GM21381 (cell line): ENCODE results near the gene TUBA4B.

Experiments
- ATAC-seq: cut with Tn5 transposase; IDR thresholded peaks from one replicate; pipeline ENCODE4 v1.9.1; 2021; ENCODE audit warnings: mild to moderate bottlenecking, moderate library complexity; ENCODE audit not compliant: unreplicated experiment

Gene TUBA4B

DNA sequence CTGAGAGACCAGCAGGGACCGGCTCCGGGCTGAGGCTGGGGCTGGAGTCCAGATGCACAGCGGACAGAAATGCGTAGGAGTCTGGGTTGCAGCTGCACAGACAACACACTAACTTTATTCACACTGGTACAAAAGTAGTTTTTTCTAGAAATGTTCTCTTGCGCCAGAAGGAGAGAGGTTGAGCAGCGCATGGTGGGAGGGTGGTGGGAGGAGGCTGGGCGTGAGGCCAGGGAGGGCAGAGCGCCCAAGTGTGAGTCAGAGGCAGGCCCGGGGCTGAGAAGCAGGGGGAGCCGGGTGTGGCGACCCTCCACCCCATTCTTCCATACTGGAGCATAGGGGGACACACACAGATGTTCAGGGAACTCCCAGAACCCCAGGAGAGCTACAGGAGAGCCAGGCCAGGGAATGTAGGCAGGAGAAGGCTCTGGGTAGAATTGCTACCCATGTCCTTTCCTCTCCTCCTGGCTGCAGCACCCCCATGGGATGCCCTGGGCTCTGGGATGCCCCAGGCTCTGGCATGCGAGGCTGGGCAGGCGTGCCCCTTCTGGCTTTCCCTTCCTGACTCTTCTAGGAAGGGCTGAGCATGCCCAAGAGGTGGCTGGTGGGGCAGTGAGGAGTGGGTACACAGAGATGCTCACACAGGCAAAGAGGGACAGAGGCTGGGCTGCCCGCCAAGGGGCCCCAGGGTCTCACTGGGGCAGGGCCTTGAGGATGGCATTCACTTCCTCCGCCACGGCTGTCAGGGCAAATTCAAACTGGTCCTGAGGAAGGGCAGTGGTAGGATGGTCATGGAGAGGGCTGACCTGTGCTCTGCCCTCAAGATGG is 36.7 kb downstream of the TUBA4B start:
- ATAC-seq = no peak

DNA sequence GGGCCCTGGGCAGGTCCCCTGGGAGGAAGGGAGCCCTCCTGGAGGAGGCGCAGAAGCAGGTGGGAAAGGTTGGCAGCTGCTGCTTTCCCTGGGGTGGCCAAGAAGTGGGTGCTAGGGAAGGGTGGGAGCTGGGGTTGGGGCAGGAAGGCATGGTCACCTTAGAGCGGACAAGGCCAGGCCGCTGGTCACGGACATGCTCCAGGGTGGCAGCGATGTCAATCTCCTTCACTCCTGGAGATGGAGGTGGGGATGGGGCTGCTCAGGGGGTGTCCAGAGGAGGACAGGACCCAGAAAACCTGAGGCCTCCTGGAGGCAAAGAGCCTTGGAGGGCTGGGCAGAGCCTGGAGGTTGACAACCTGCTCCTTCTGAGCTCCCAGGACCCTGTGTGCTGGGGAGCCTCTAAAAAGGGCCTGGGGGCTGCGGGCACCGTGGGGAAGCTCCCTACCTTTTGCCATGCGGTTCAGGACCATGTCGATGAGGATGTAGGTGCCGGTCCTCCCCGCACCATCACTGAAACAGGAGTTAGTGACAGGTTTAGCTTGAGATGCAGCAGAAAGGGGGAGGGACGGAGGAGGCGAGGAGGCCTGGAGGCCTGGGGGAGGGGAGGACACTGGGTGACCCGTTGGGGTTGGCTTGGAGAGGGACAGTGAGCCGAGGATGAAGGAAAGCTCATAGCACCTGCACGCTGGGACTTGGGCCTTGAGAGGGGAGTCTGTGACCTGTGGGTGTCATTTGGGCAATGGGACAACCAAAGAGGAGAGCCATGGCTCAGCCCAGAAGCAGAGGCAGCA is 37.5 kb downstream of the TUBA4B start:
- no peak for ATAC-seq

DNA sequence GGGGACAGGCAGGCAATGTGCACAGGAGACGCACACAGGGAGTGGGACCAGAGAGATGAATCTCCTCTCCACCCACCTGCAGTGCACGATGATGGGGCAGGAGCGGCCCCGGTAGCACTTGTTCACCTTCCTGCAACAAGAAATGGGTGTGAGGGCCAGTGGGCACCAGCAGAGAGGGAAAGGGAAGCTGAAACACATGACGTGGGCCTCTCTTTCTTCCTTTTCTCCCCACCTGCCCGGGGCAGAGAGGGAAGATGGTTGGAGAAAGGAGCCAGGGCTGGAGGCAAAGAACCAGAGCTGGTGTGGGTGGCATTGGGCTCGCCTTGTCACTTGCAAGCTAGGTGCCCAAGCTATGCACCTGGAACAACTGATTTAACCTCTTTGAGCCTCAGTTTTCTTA is 38.4 kb downstream of the TUBA4B start:
- no peak for ATAC-seq

DNA sequence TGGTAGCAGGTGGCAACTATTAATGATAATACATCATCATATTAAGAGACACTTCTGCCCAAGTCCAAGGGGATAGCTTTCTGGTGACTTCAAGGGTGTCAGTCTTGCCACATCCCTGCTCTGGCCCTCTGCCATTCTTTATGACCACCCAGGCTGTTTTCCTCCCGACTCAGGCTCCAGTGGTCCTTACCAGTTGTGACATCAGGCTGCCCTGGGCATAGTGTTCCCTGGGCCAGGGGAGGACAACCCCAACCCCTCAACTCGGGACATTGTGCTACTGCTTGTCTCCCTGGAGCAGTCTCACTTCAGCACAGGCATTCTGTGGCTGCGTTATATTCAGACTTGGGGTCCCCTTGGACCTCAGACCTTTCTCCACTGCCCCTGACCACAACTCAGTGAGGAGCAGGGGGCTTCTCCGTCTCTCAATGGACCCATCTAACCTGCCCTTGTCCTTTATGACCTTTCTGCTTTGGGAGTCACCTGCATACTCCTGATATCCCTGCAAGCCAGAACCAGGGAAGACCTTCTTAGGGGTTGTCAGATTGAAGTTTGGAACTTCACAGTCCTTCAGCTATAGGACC is 39.0 kb downstream of the TUBA4B start:
- no peak for ATAC-seq

DNA sequence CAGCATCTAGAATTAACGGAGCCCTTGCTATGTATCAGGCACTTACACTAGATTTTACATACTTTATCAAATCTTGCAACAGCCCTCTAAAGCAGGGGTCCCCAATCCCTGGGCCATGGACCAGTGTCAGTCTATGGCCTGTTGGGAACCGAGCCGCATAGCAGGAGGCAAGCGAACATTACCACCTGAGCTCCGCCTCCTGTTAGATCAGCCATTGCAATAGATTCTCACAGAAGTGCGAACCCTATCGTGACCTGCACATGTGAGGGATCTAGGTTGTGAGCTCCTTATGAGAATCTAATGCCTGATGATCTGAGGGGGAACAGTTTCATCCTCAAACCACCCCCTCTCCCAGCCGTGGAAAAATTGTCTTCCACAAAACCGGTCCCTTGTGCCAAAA is 39.6 kb downstream of the TUBA4B start:
- ATAC-seq = no peak

DNA sequence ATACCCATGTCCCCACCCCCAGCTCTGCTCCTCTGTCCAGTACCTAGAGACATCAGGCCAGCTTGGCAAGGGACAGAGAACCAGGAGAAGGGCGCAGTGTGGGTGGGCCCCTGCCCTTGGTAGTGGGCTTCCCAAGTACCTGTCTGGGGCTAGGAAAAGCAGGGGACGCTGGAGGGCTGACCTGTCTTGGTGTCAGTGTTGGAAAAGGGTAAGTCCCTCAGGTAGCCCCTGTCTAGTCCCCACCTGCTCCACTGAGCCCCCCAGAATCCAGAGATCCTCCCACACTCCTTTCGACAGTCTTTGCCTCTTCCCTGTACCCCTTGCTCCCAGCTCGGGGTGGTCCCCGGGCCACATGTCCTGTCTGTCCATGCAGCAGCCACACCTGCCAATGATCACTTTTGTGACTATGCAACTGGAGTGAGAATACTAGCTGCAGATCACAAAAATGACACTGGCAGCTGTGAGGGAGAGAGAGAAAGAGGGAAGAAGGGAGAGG is 40.7 kb downstream of the TUBA4B start:
- ATAC-seq = no peak

DNA sequence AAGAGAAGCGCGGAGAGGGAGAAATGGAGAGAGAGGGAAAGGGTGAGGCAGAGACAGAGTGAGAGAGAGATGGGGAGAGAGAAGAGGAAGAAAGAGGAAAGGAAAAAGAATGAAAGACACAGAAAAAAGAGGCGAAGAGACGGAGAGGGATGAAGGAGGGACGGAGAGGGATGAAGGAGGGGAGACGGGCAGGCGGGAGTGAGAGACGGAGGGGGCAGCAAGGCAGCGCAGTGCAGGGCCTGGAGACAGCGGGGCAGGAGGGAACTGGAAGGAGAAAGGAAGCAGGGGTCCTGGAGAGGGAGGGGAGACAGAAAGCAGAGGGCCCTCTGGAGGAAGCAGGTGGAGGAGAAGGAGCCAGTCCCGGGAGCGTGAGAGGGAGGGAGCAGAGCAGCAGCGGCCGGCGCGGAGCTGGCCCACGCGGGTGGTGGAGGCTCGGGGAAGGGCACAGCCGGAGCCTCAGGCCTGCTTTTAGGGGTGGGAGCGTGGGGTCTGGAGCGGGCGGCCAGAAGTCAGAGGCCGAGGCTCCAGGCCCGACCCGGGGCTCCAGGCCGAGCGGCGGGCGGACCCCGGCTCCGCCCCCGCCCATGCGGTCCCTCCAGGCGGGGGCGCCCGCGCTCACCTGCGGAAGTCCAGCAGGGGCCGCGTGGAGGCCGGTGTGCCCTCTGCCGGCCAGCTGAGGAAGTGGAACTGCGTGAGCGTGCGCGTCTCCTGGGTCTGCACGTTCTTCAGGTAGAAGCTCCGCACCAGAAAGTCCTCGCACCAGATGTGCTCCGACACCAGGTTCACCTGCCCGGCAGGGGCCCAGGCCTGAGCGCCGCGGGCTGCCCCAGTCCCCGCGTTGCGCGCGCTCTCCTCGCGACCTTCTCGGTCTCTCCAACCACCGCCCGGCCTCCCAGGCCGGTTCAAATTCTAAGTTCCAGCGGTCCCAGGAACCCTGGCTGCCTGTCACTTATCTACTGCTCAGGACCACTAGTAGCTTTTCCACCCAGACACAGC is 41.6 kb downstream of the TUBA4B start:
- ATAC-seq = peak; percentile 91

DNA sequence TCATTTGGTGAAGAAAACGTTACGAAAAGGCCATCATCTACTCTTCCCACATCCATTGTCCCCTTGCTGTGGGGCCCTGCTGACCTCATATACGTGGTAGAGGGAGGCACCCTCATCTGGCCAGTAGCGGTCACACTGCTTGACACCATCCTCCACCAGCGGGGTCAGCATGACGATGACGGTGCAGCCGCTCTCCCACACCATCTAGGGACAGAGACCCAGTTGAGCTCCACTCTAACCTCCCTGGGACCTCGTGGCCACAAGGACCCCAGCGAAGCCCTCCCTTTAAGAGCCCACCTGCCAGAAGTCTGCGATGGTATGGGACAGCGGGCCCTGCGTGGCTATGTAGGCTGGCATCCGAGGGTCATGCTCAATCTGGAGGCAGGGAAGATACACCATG is 43.1 kb downstream of the TUBA4B start:
- no peak for ATAC-seq

DNA sequence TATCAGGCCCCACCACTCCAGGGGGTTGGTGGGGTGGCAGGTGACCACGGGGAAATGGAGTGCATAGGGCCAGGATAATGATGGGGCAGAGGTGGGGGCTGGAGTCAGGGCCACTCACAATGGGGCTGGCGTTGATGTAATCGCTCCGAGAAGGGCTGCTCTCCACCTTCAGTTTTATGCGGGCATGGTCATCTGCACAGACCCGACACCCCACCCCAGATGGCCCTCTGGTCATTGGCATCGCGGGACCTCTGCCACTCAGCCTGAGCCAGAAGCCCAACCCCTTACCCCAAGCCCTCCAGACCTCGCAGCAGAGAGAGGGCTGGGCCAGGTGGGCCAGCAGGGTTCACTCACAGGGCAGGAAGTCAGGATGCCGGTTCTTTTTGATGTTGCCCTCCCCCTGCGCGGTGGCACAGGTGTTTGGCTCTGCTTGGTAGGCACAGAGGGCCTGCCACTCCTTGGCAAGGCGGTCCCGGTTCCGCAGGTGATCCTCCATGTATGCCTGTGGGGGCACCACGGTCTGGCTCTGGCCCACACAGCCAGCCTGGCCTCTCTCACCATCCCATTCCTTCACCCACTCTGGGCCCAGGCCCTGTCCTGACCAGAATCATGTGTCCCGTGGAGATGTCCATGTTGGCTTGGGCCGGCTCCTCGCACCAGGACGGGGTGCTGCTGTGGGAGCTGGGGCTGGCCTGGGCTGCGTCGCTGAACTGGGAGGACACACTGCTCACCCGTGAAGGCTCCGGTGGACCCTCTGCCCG is 43.8 kb downstream of the TUBA4B start:
- ATAC-seq = no peak

DNA sequence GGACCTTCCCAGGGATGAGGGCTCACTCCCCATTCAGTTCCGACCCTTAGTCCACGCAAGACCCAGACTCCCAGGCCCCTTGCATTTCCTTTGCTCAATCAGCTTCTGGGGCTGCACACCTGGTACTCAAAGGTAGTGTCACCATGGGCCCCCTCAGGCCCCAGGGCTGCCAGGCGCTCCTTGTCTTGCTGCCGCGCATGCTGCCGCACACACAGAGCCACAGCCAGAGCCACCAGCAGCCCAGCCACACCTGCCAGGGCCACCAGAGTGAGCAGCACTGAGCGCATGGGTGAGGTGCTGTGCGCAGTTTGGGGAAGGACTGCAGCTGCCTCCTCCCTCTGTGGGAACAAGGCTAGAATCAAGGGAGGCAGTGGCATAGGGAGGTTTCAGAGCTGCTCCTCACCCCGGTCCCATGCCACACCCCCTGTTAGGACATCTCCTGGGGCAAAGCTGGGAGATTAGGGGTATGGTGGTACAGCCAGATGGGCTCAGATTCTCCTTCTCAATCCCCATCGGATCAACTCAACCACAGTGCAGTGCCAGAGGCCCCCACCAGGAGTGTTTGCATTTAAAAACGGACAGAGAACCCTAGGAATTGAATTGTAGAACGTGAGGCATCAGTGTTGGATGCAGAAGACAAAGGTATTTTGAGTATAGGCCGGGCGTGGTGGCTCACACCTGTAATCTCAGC is 44.9 kb downstream of the TUBA4B start:
- no peak for ATAC-seq

DNA sequence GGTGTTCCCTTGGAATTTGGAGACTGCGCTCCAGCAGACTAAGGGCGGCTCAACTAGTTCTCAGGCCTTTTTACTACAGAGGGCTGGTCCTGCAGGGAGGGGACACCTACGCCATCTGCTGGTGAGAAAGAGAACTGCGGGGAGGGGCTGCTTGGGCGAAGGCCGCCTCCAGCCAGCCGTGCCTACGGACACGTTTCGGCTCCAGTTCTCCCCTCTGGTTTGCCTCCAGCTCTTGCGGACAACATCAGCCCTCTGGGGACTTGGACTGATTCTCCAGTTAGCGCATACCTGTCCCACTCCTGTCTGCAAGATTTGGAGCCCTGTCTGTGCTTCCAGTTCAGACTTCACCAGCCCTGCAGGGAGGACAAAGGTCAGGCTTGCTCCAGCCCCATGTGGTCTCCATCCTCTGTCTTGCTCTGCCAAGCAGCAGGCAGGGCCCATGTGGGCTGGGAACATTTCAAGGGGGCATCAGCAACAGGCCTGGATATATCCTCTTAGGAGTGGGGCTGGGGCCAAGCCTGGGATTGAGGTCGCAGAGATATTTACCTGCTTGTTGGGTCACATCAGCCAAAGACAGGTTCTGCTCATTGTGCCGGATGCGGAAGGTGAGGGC is 45.8 kb downstream of the TUBA4B start:
- ATAC-seq = peak; percentile 43

DNA sequence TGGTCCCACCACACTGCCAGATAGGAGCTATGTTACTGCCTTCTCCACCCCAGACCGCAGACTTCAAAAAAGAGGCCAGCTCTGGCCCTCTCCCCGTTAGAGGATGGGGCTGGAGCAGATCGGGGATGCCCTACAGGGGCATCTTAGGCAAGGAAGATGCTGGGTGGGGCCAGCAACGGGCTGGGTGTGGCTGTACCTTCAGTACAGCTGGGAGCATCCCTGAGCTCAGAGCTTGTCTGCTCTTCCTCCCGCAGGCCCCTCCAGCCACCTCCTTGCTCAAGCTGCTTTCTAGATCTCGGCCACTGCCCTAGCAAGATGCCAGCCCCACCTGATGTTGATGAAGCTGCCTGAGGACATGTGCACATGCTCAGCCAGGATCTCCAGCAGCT is 46.3 kb downstream of the TUBA4B start:
- no peak for ATAC-seq

DNA sequence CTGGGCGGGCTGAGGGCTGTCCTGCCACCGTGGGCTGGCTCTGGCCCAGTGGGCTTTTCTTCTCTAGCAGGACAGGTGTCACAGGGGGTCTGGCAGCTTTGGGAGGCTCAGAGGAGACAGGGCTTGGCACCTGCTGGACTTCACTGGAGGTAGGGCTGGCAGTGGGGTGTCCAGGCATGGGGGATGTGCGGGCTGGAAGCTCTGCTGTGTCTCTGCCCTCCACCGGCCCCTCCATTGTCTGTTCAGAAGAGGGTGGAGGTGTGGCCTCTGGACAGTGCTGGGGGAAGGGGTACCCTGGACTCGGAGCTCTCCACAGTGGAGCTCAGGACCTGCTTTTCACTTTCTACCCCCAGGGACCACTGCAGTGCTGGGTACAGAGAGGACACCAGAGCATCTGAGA is 47.0 kb downstream of the TUBA4B start:
- no peak for ATAC-seq

DNA sequence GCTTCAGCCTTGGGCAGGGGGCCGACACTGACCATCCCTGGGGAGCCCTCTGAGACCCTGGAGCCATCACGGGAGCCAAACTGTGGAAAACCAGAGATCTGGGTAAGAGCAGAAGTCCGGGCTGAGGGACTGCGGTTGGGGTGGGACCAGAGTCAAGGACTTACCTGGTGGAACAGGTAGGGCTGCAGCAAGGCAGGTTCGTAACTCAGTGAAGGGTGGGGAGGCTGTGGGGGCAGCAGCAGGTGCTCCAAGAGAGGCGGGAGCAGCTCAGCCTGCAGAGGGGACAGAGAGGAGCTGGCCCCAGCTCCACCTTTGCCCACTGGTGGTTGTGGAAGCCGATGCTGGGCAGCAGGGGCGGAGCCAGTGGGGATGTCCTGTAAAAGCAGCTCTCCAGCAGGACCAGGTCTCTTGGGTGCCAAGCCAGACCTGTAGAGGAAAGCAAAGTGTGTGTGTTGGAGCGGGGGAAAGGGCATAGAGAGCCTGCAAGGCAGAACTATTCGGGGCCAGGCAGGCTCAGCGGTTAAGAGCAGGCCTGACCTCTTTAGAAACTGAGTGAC is 49.4 kb downstream of the TUBA4B start:
- no peak for ATAC-seq

DNA sequence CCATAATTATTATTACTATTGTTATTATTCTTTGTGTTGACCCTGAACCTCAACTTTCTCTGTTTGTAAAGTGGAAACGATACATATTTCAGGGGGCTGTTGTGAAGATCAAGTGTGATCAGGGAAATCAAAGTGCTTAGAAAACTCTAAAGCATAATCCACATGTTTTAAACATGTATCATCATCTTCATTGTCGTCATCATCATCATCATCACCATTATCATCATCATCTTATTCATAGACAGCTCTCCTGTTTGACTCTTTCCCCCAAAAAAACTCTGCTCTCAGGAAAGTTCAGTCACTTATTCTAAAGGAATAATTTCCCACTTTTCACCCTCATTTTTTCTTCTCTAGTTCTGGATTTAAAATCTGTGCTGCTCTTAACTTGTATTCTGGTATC is 51.2 kb downstream of the TUBA4B start:
- ATAC-seq = no peak

DNA sequence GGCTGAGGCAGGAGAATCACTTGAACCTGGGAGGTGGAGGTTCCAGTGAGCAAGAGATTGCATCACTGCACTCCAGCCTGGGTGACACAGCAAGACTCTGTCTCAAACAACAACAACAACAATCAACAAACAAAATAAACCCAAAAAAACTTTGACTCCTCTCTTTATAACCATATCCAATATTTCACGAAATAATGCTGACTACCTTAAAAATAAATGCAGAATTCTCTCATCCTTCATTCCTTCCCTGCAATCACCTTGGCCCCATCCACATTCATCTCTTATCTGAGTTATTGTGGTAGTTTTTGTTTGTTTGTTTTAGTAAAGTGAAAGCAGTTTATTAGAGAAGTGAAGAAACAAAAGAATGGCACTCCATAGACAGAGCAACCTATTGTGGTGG is 53.0 kb downstream of the TUBA4B start:
- no peak for ATAC-seq

DNA sequence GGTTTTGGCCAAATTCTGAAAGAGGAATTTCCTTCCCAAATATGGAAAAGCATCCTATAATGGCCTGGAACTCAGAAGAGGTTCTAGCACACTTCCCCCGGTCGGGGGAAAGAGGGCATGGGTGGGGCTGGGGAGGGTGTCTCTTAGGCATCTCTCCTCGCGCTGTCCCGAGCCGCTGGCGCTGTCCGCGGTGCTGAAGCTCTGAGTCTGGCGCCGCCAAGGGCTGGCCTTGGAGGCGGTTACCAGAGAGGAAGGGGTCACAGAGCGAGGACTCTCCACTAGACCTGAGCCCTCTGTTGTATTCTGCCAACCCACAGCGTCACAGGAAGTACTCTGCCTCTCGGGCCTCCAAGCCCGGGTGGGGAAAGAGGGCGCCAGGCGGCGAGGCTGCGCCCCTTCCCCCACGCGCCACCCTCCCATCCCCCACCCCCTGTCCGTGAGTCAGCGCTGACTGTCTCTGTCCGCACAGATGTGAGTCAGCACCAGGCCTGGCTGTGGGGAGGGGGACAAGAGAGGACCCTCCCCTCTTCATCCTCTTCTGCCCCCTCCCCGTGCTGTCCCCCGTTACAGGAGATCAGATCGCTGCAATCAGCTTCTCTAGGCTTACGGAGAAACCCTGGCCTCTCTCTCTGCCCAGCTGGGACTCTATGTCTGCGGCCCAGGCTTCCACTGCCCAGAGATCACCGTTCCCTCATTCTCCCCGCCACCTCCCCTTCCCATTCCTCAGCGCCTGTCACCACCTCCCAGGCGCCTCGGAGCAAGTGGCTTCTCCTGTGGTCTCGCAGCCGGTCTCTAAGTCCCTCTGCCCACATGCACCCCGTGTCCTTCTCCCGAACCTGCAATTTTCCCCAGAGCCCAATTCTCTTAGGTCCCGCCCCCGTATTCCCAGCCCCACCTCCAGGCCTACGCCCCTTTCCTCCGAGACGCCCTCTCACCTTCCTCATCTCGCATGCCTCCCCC is 55.4 kb downstream of the TUBA4B start:
- no peak for ATAC-seq
